Heart right ventricle (tissue), 16 donors: Measurements from ENCODE around the gene FOXP4. TPM values are rescaled to one million over a fixed set of nuclear protein-coding genes. Genes with fewer than 3 reads are reported as not detected.

Experiments used
- ATAC-seq, 8 donors: fragments of 200-7000 bp; cut with Tn5 transposase; one replicate each; pipeline ENCODE4 v1.9.1; 2020; ENCODE audit warnings: mild to moderate bottlenecking in 8 of 8, moderate library complexity in 8 of 8, moderate number of reproducible peaks in 1 of 8
- DNase-seq, 2 donors: peaks; one replicate each; pipeline ENCODE4 v3.0.0-alpha.2; 2020
- H3K27ac ChIP-seq, 10 donors: fragments of 200-600 bp; sonication (generic) in 2 of 10; one replicate each; pipeline versions ENCODE4 v1.5.0 to v1.8.0; 2020 to 2022; ENCODE audit warnings: mild to moderate bottlenecking in 3 of 10
- H3K27me3 ChIP-seq, 7 donors: fragments of 200-600 bp; one replicate each; pipeline ENCODE4 v1.8.0; 2021 to 2022; ENCODE audit warnings: mild to moderate bottlenecking in 2 of 7
- H3K36me3 ChIP-seq, 9 donors: fragments of 200-600 bp; sonication (generic) in 1 of 9; one replicate each; pipeline versions ENCODE4 v1.5.0 to v1.8.0; 2020 to 2022; ENCODE audit warnings: mild to moderate bottlenecking in 2 of 9
- H3K4me1 ChIP-seq, 9 donors: fragments of 200-600 bp; sonication (generic) in 1 of 9; one replicate each; pipeline versions ENCODE4 v1.5.0 to v1.8.0; 2020 to 2022; ENCODE audit warnings: mild to moderate bottlenecking in 4 of 9
- H3K4me3 ChIP-seq, 10 donors: fragments of 200-600 bp; sonication (generic) in 2 of 10; one replicate each; pipeline versions ENCODE4 v1.5.0 to v1.8.0; 2020 to 2022; ENCODE audit warnings: mild to moderate bottlenecking in 7 of 10, moderate library complexity in 2 of 10
- H3K9me3 ChIP-seq, 11 donors: fragments of 200-600 bp in 10 of 11; sonication (generic) in 2 of 11; one replicate each; pipeline versions ENCODE4 v1.5.0 to v1.8.0; 2013 to 2022; ENCODE audit warnings: mild to moderate bottlenecking in 2 of 11, control low read depth in 1 of 11, moderate library complexity in 1 of 11
- WGBS, 2 donors: extraction: QIAGEN DNeasy Blood & Tissue Kit; methylation state at CpG; one replicate each; pipeline ENCODE4 v1.1.7; 2013; ENCODE audit warnings: inconsistent platforms in 1 of 2; 5-methylcytosine and 5-hydroxymethylcytosine counted together
- intact Hi-C, 10 donors: fragments of 100-400 bp; cut with DNase I; formaldehyde crosslinking; loops; one replicate each; pipeline versions ENCODE4 v1.11.1 to v1.14.2; 2022
- polyA plus RNA-seq, 2 donors: library from polyadenylated mRNA; stranded (reverse); fragments of 200-250 nt; gene quantifications; one replicate each; pipeline ENCODE4 v1.2.3, GENCODE V29; 2013
- total RNA-seq, 10 donors: library from RNA; stranded (reverse); fragmentation: NEBNext Ultra II Directional in 3 of 10; extraction: Animal tissue kit (Norgen Biotek cat#: 25700) in 3 of 10; gene quantifications; one replicate each; pipeline versions ENCODE4 v1.2.1 to v1.2.4, GENCODE V29; 2021 to 2023
- TF ChIP-seq, protein P1 (sequence below), 9 donors: fragments of 200-600 bp; sonication (generic) in 2 of 9; IDR thresholded peaks; one replicate each; pipeline versions ENCODE4 v1.5.0 to v1.8.0; 2021 to 2022; ENCODE audit warnings: antibody characterized with exemption in 9 of 9, mild to moderate bottlenecking in 5 of 9, moderate library complexity in 1 of 9
- donor health status: Arrhythmogenic right ventricular cardiomyopathy.
- donor health status: ischemic (EF 13 %, LVEDD 7.1; RV severe dilation, severe dysfunction).
- donor health status: healthy with polysubstance abuse.
- donor health status: DM: no; HTN: yes; CAD: no.
- donor health status: DM: no; HTN: no; CAD: no.
- donor health status: ischemic (EF 25% LVEDD 6.9; RV normal size, moderate dysfunction).
- donor health status: ischemic (EF 25% LVEDD 5.7; RV mildly dilated, moderate dysfunction).
- donor health status: healthy.
- donor health status: DM: yes; HTN: yes; CAD: no.
- donor health status: Ischemic cardiomyopathy.
- donor health status: ischemic (EF 35%, LVEDD 5.7; RV mildly dilated, moderate dysfunction).
- donor health status: nonischemic (EF 11% LVEDD 7.7; RV severe dilation, severe dysfunction).
- donor health status: DM: yes; HTN: yes; CAD: no.
- donor health status: PGD.
- donor health status: ischemic (EF 29% LVEDD 5.4; RV normal size, mild dysfunction).
- donor health status: nonischemic (EF 23%, LVEDD 6.1; RV moderate dilation, normal function).

Gene FOXP4
- total and polyA plus RNA-seq, 12 donors, result 8.9 to 18.0 (median 13.6) TPM

DNA sequence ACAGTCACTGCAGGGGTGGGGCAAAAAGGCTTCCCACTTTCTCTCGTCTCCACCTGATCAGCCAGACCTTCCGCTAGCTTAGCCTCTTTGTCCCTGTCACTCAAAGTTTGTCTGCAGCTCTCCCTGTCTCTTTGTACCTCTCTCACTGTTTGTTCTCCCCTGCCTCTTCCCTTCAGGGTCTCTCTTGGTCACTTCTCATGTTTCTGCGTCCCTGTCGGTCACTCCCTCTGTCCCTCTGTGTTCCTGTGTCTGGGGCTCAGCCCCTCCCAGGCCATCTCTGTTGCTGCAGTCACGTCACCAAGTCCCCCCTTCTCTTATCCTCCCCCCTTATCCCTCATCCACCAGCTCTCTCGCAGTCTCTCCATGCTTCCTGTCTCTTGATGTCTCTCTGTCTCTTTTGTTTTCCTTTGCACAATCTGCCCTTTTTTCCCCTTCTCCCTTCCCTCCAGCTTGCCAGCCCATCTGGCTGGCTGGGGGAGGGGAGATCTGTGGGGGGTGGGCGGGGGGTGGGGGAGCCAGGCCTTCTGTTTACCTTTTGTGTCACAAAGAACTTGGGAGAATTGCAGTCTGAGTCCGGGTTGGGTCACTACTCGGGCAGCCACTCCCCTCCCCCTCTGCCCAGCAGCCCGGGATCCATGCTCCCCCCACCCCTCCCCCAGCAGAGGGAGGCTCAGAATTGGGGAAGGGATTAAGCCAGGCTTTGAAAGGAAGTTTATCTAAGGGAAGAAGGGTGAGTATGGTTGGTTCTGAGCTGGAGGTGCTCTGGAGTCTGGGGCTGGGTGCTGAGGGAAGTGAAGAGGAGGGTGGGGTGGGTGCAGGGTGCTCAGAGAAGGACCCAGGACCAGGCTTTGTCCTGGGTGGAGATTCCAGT, 32.3 kb downstream of the FOXP4 start:
- 54 to 57% methylated on average over 10 of the region's 10 CpGs for WGBS, 2 donors
- H3K27me3 ChIP-seq, result no peaks in the 10 kb centered on the region
- peak overlapping the region in 1 of 10 donors; percentile 16 for H3K27ac ChIP-seq
- H3K4me3 ChIP-seq, result no peak overlapping the region
- DNase-seq (no peak), ATAC-seq (peak in 4 of 8 donors; percentile 15 to 42 (median 34))
- peaks cover 5 to 71% (median 32%) of the 10 kb centered on the region in 9 donors for H3K4me1 ChIP-seq
- peaks cover 0 to 2% (median 0%) of the 10 kb centered on the region in 9 donors for H3K36me3 ChIP-seq
- TF ChIP-seq, protein P1, sequence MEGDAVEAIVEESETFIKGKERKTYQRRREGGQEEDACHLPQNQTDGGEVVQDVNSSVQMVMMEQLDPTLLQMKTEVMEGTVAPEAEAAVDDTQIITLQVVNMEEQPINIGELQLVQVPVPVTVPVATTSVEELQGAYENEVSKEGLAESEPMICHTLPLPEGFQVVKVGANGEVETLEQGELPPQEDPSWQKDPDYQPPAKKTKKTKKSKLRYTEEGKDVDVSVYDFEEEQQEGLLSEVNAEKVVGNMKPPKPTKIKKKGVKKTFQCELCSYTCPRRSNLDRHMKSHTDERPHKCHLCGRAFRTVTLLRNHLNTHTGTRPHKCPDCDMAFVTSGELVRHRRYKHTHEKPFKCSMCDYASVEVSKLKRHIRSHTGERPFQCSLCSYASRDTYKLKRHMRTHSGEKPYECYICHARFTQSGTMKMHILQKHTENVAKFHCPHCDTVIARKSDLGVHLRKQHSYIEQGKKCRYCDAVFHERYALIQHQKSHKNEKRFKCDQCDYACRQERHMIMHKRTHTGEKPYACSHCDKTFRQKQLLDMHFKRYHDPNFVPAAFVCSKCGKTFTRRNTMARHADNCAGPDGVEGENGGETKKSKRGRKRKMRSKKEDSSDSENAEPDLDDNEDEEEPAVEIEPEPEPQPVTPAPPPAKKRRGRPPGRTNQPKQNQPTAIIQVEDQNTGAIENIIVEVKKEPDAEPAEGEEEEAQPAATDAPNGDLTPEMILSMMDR (IDR thresholded peaks at IDR 0.05), result no peak
- no peaks in the 10 kb centered on the region for H3K9me3 ChIP-seq
- intact Hi-C loops, result no loop called here

DNA sequence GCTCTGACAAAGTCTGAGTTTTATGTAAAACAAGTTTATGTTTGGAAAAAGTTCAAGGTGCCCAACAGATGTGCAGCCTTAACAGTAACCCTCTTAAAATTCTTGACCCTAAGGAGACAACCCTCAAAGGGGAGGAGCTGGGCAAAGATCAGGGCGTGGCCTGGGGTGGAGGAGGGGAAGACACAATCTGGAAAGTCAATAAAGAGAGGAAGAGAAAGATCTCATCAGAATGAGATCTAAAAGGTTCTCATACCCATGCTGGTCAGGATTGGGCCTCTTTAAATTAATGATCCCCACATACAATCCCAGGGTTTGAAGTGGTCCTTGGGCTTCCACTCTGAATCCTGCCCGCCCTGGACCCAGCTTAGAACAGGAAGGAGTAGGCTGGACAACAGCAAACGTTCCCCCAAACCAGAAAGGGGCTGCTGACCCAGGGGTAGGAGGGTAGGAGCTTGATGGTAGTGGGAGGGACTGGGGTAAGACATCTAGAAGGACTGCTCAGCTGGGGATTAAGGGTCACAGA, 33.0 kb downstream of the FOXP4 start:
- TF ChIP-seq, protein P1 (IDR thresholded peaks at IDR 0.05), result no peak
- Histone ChIP-seq H3K27ac (no peak overlapping the region), H3K4me1 (peaks cover 7 to 78% (median 34%) of the 10 kb centered on the region in 9 donors), H3K4me3 (no peak overlapping the region), H3K27me3 (no peaks in the 10 kb centered on the region), H3K36me3 (peaks cover 0 to 3% (median 0%) of the 10 kb centered on the region in 9 donors), H3K9me3 (no peaks in the 10 kb centered on the region)
- 65 to 67% methylated on average over 3 of the region's 3 CpGs for WGBS, 2 donors
- DNase-seq (no peak), ATAC-seq (no peak)
- intact Hi-C loops, result no loop called here

GRCh38 chr6:41580690-41581089, 34.5 kb downstream of the FOXP4 start:
- Histone ChIP-seq H3K4me1 (peaks cover 7 to 79% (median 39%) of the 10 kb centered on the region in 9 donors), H3K9me3 (no peaks in the 10 kb centered on the region), H3K27me3 (no peaks in the 10 kb centered on the region), H3K4me3 (no peak overlapping the region), H3K27ac (peak overlapping the region in 1 of 10 donors; percentile 53), H3K36me3 (peaks cover 0 to 18% (median 0%) of the 10 kb centered on the region in 9 donors)
- TF ChIP-seq, protein P1 (IDR thresholded peaks at IDR 0.05), result no peak
- ATAC-seq (no peak), DNase-seq (no peak)
- 91% methylated on average over 7 of the region's 7 CpGs for WGBS, 2 donors
- intact Hi-C loops, result loop anchor here in 1 of 10 donors (5.0 kb wide), 1 partner anchor 33 kb away; the partner anchor contains the start of gene FOXP4

- Histone ChIP-seq H3K27ac (peak overlapping the region in 2 of 10 donors; percentile 30 to 53), H3K36me3 (peaks cover 0 to 18% (median 0%) of the 10 kb centered on the region in 9 donors)
- TF ChIP-seq, protein P1 (IDR thresholded peaks at IDR 0.05), result no peak
Observed at GRCh38 chr6:41581381-41581991, 35.3 kb downstream of the FOXP4 start.

More at GRCh38 chr6:41581381-41581991, 35.3 kb downstream of the FOXP4 start:
- DNase-seq (peak; percentile 33 to 62), ATAC-seq (peak in 6 of 8 donors; percentile 22 to 76 (median 56))
- WGBS, 2 donors, result 66 to 72% methylated on average over 12 of the region's 12 CpGs
- Histone ChIP-seq H3K27me3 (no peaks in the 10 kb centered on the region), H3K9me3 (no peaks in the 10 kb centered on the region), H3K4me3 (no peak overlapping the region), H3K4me1 (peaks cover 7 to 72% (median 35%) of the 10 kb centered on the region in 9 donors)
- intact Hi-C loops, result loop anchor here in 1 of 10 donors (5.0 kb wide), 1 partner anchor 34 kb away; the partner anchor contains the start of gene FOXP4
